ENCODE measurements around the gene C9orf50. TPM values are rescaled to one million over a fixed set of nuclear protein-coding genes. Genes with fewer than 3 reads are reported as not detected.
A peak's percentile ranks its signal among the peaks of the same experiment; 100 is the strongest.

C9orf50 gene
- total RNA-seq, 1 donor, result 0.36 TPM

DNA sequence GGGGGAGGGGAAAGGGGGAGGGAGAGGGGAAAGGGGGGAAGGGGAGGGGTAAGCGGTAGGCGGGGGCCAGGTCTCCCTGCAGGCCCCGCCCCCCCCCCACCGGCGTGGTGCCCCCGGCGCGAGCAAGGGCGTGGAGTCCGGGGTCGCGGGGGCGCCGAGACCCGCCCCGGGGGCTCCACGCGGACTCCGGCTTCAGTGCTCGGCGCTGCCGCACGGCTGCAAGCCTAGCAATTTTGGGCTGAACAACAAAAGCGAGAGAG is 10.8 kb downstream of the C9orf50 start:
- Histone ChIP-seq H3K79me2 (ENCODE audit: insufficient read depth, low read length) (no peaks in the 10 kb centered on the region), H2AFZ (ENCODE audit: low read length) (no peak overlapping the region), H3K27me3 (ENCODE audit: insufficient read depth, low read length) (no peaks in the 10 kb centered on the region), H3K4me1 (ENCODE audit: insufficient read depth, low read length) (peaks cover 21% of the 10 kb centered on the region), H3K4me3 (ENCODE audit: insufficient read depth, low read length) (peak overlapping the region; percentile 82), H3K27ac (ENCODE audit: low read depth, low read length) (peak overlapping the region; percentile 74), H3K36me3 (ENCODE audit: insufficient read depth, low read length) (no peaks in the 10 kb centered on the region), H3K9me3 (ENCODE audit: low read depth, low read length) (no peaks in the 10 kb centered on the region), H4K20me1 (ENCODE audit: insufficient read depth, low read length) (no peaks in the 10 kb centered on the region), H3K4me2 (ENCODE audit: insufficient read depth, low read length) (peak overlapping the region; percentile 100)
- TF ChIP-seq CTCF (IDR thresholded peaks at IDR 0.05; ENCODE audit: extremely low read depth, low read depth, low read length), result no peak
- no peak for DNase-seq (ENCODE audit: insufficient read length, low spot score, missing footprints)

DNA sequence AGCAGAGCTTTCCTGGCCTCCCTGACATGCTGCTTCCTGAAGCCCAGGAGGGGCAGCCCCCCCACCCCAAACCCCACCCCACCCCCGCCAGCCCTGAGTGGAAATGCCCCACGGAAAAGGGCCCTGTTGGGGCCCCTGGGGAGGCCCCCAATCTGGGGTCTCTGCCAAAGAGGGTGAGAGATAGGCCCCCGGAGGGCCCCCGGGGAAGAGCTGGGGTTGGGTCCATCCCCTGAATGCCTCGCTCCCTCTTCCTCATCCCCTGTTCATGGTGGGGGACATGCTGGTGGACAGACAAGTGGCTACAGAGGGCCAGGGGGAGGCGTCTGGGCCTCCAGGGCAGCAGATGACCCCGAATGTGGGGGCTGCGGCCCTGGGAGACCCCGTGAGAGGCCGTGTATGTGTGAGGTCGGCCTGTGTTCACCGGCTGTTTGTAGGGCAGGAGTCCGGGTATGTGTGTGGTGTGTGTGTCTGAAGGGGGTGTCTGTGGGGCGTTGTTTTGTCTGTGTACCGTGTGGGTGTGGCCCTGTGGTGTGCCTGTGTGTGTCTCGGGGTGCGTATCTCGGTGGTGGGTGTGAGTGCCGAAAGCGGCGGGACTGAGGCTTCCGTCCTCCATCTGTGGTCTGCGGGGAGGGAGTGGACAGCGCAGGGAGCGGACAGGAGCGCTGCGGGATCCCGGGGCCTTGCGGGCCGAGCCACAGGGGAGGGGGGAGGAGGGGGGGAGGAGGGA is 11.3 kb downstream of the C9orf50 start:
- Histone ChIP-seq H3K4me1 (ENCODE audit: insufficient read depth, low read length) (peaks cover 21% of the 10 kb centered on the region), H3K79me2 (ENCODE audit: insufficient read depth, low read length) (no peaks in the 10 kb centered on the region), H3K9me3 (ENCODE audit: low read depth, low read length) (no peaks in the 10 kb centered on the region), H2AFZ (ENCODE audit: low read length) (peak overlapping the region; percentile 41), H3K4me2 (ENCODE audit: insufficient read depth, low read length) (peak overlapping the region; percentile 64), H3K4me3 (ENCODE audit: insufficient read depth, low read length) (peak overlapping the region; percentile 46), H3K27ac (ENCODE audit: low read depth, low read length) (peak overlapping the region; percentile 51), H3K27me3 (ENCODE audit: insufficient read depth, low read length) (no peaks in the 10 kb centered on the region), H4K20me1 (ENCODE audit: insufficient read depth, low read length) (no peaks in the 10 kb centered on the region), H3K36me3 (ENCODE audit: insufficient read depth, low read length) (no peaks in the 10 kb centered on the region)
- DNase-seq (ENCODE audit: insufficient read length, low spot score, missing footprints), result peak; percentile 96
- TF ChIP-seq CTCF (IDR thresholded peaks at IDR 0.05; ENCODE audit: extremely low read depth, low read depth, low read length), result no peak

GRCh38 chr9:129608561-129609481 is 12.1 kb downstream of the C9orf50 start:
- Histone ChIP-seq H3K4me3 (ENCODE audit: insufficient read depth, low read length) (no peak overlapping the region), H4K20me1 (ENCODE audit: insufficient read depth, low read length) (no peaks in the 10 kb centered on the region), H3K27ac (ENCODE audit: low read depth, low read length) (no peak overlapping the region), H3K27me3 (ENCODE audit: insufficient read depth, low read length) (no peaks in the 10 kb centered on the region), H3K79me2 (ENCODE audit: insufficient read depth, low read length) (no peaks in the 10 kb centered on the region), H3K4me2 (ENCODE audit: insufficient read depth, low read length) (no peak overlapping the region), H3K4me1 (ENCODE audit: insufficient read depth, low read length) (peaks cover 21% of the 10 kb centered on the region), H3K36me3 (ENCODE audit: insufficient read depth, low read length) (no peaks in the 10 kb centered on the region), H3K9me3 (ENCODE audit: low read depth, low read length) (no peaks in the 10 kb centered on the region), H2AFZ (ENCODE audit: low read length) (no peak overlapping the region)
- DNase-seq (ENCODE audit: insufficient read length, low spot score, missing footprints), result peak; percentile 86
- no peak for TF ChIP-seq CTCF (IDR thresholded peaks at IDR 0.05; ENCODE audit: extremely low read depth, low read depth, low read length)

DNA sequence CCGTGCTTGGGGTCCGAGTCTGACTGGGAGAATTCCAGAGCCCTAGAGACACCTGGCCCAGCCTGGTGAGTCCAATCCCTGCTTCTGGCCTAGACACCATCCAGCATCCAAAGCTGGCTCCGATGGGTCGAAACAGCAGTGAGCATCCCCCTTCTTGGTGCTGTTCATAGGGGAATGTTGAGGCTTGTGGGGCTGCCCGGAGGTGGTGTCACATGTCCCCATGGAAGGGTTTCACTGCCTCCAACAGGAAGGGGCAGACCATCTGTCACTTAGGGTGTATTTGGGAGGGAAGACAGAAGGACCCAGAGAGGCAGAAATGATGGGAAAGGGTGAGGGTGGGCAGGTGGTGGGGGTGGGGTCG is 13.9 kb downstream of the C9orf50 start:
- Histone ChIP-seq H3K27me3 (ENCODE audit: insufficient read depth, low read length) (no peaks in the 10 kb centered on the region), H3K79me2 (ENCODE audit: insufficient read depth, low read length) (no peaks in the 10 kb centered on the region), H4K20me1 (ENCODE audit: insufficient read depth, low read length) (no peaks in the 10 kb centered on the region), H3K4me3 (ENCODE audit: insufficient read depth, low read length) (no peak overlapping the region), H2AFZ (ENCODE audit: low read length) (no peak overlapping the region), H3K36me3 (ENCODE audit: insufficient read depth, low read length) (no peaks in the 10 kb centered on the region), H3K4me1 (ENCODE audit: insufficient read depth, low read length) (peaks cover 21% of the 10 kb centered on the region), H3K27ac (ENCODE audit: low read depth, low read length) (peak overlapping the region; percentile 62), H3K4me2 (ENCODE audit: insufficient read depth, low read length) (no peak overlapping the region), H3K9me3 (ENCODE audit: low read depth, low read length) (no peaks in the 10 kb centered on the region)
- TF ChIP-seq CTCF (IDR thresholded peaks at IDR 0.05; ENCODE audit: extremely low read depth, low read depth, low read length), result no peak
- no peak for DNase-seq (ENCODE audit: insufficient read length, low spot score, missing footprints)
